SK-N-SH (cell line): ENCODE data around the gene CCL4. TPM values are rescaled to one million over a fixed set of nuclear protein-coding genes. Genes with fewer than 3 reads are reported as not detected.

Experiments
- CTCF ChIA-PET: fragments of 300-600, 350-600 bp; formaldehyde crosslinking; extraction: SDS; loops from one replicate; lab custom pipeline; 2021; lab: Yijun Ruan, JAX
- POLR2A ChIA-PET: fragments of 350-600 bp; sonication (Branson Sonifier 250); formaldehyde crosslinking; extraction: SDS; loops from one replicate; lab custom pipeline; 2020; ENCODE audit warnings: antibody characterized with exemption, inconsistent platforms; lab: Yijun Ruan, JAX
- DNase-seq: peaks from one replicate; pipeline ENCODE4 v3.0.0; 2012
- H2AFZ ChIP-seq: fragments of 200-600 bp; sonication (generic); 2 replicates; pipeline ENCODE4 v1.8.1; 2016; ENCODE audit warnings: antibody characterized with exemption, mild to moderate bottlenecking, low read depth
- H3F3A ChIP-seq: fragments of 200-600 bp; sonication (generic); replicated peaks from 2 replicates; pipeline ENCODE3; 2016; ENCODE audit warnings: antibody characterized with exemption, mild to moderate bottlenecking; ENCODE audit not compliant: insufficient read depth
- H3K27ac ChIP-seq, 2 experiments: fragments of 200-500 bp in 1 of 2; fragments of 200-600 bp in 1 of 2; sonication (Bioruptor generic) in 1 of 2; sonication (generic), shearing (Covaris generic) in 1 of 2; 2 replicates each; pipeline versions ENCODE4 v1.5.1 to v1.6.1; 2014 to 2016; ENCODE audit warnings: low read depth in 2 of 2, inconsistent platforms in 1 of 2, low read length in 1 of 2, mild to moderate bottlenecking in 1 of 2, mixed read lengths in 1 of 2
- H3K27me3 ChIP-seq: fragments of 200-600 bp; sonication (generic), shearing (Covaris generic); 2 replicates; pipeline ENCODE4 v1.6.1; 2016; ENCODE audit warnings: mixed run types; ENCODE audit not compliant: insufficient read depth
- H3K36me3 ChIP-seq, 2 experiments: fragments of 200-500 bp in 1 of 2; fragments of 200-600 bp in 1 of 2; sonication (Bioruptor generic) in 1 of 2; sonication (generic) in 1 of 2; replicated peaks in 1 of 2; 2 replicates each; pipeline versions ENCODE3 to v1.5.1; 2014 to 2016; ENCODE audit warnings: low read length in 1 of 2, mild to moderate bottlenecking in 1 of 2; ENCODE audit not compliant: insufficient read depth in 2 of 2, control insufficient read depth in 1 of 2
- H3K4me1 ChIP-seq, 2 experiments: fragments of 200-500 bp in 1 of 2; fragments of 200-600 bp in 1 of 2; sonication (Bioruptor generic) in 1 of 2; sonication (generic), shearing (Covaris generic) in 1 of 2; 2 replicates each; pipeline versions ENCODE4 v1.5.1 to v1.6.1; 2014 to 2016; ENCODE audit warnings: low read depth in 1 of 2, low read length in 1 of 2, mixed run types in 1 of 2; ENCODE audit not compliant: insufficient read depth in 2 of 2, control insufficient read depth in 1 of 2
- H3K4me2 ChIP-seq: fragments of 200-600 bp; sonication (generic), shearing (Covaris generic); 2 replicates; pipeline ENCODE4 v1.6.1; 2017; ENCODE audit warnings: mixed run types
- H3K4me3 ChIP-seq, 2 experiments: fragments of 200-500 bp in 1 of 2; fragments of 200-600 bp in 1 of 2; sonication (Bioruptor generic) in 1 of 2; sonication (generic), shearing (Covaris generic) in 1 of 2; 2 replicates each; pipeline versions ENCODE4 v1.5.1 to v1.8.1; 2014 to 2016; ENCODE audit warnings: low read depth in 2 of 2, inconsistent platforms in 1 of 2, low read length in 1 of 2, mild to moderate bottlenecking in 1 of 2, mixed read lengths in 1 of 2, moderate library complexity in 1 of 2
- H3K79me2 ChIP-seq: fragments of 200-600 bp; sonication (generic); 2 replicates; pipeline ENCODE4 v1.8.1; 2017; ENCODE audit warnings: mild to moderate bottlenecking; ENCODE audit not compliant: insufficient read depth
- H3K9ac ChIP-seq: fragments of 200-600 bp; sonication (generic); 2 replicates; pipeline ENCODE4 v1.6.1; 2017; ENCODE audit warnings: mixed run types
- H3K9me2 ChIP-seq: fragments of 200-600 bp; sonication (generic); 2 replicates; pipeline ENCODE4 v1.6.1; 2017; ENCODE audit warnings: mixed run types
- H3K9me3 ChIP-seq: fragments of 200-600 bp; sonication (generic); 2 replicates; pipeline ENCODE4 v1.6.1; 2017; ENCODE audit warnings: mixed run types, mild to moderate bottlenecking, moderate library complexity
- H4K20me1 ChIP-seq: fragments of 200-600 bp; sonication (generic); 2 replicates; pipeline ENCODE4 v1.6.1; 2017; ENCODE audit warnings: mild to moderate bottlenecking, mixed run types; ENCODE audit not compliant: insufficient read depth
- CTCF ChIP-seq: fragments of 200-600 bp; sonication (generic); IDR thresholded peaks from 2 replicates; pipeline ENCODE4 v1.6.1; 2017; ENCODE audit warnings: antibody characterized with exemption, mild to moderate bottlenecking, moderate library complexity
- EP300 ChIP-seq, 2 experiments: IDR thresholded peaks; 2 replicates each; pipeline versions ENCODE4 v1.4.0 to v1.6.1; 2012; ENCODE audit warnings: borderline replicate concordance in 1 of 2, low read depth in 1 of 2, low read length in 1 of 2
- GABPA ChIP-seq: IDR thresholded peaks from 2 replicates; pipeline ENCODE4 v1.4.0; 2012; ENCODE audit warnings: low read depth, mild to moderate bottlenecking
- JUND ChIP-seq: IDR thresholded peaks from 2 replicates; pipeline ENCODE4 v1.4.0; 2012
- MEF2A ChIP-seq: IDR thresholded peaks from 2 replicates; pipeline ENCODE4 v1.4.0; 2012; ENCODE audit warnings: low read depth, borderline replicate concordance
- NFIC ChIP-seq: IDR thresholded peaks from 2 replicates; pipeline ENCODE4 v1.4.0; 2012; ENCODE audit warnings: borderline replicate concordance
- PBX3 ChIP-seq: IDR thresholded peaks from 2 replicates; pipeline ENCODE4; 2012
- POLR2AphosphoS5 ChIP-seq: IDR thresholded peaks from 2 replicates; pipeline ENCODE4 v1.6.1; 2012; ENCODE audit warnings: low read depth, low read length
- SIN3A ChIP-seq: IDR thresholded peaks from 2 replicates; pipeline ENCODE4 v1.6.1; 2012; ENCODE audit warnings: low read depth, mild to moderate bottlenecking, low read length, moderate library complexity, borderline replicate concordance
- TCF12 ChIP-seq: IDR thresholded peaks from 2 replicates; pipeline ENCODE4 v1.4.0; 2012
- USF2 ChIP-seq: fragments of 150-350 bp; IDR thresholded peaks from 2 replicates; pipeline ENCODE4 v1.6.1; 2017; ENCODE audit warnings: antibody characterized with exemption, low read length, low read depth, borderline replicate concordance
- WGBS: methylation state at CpG from one replicate; pipeline ENCODE4 v1.1.6; 2017; ENCODE audit warnings: low lambda C conversion rate; 5-methylcytosine and 5-hydroxymethylcytosine counted together
- polyA plus RNA-seq, 3 experiments: library from polyadenylated mRNA; depleted of rRNA; stranded (reverse); fragments of >200 nt; gene quantifications; 2 replicates each; pipeline ENCODE4 v1.2.3, GENCODE V29; 2012
- TF ChIP-seq, protein P1 (sequence below): IDR thresholded peaks from 2 replicates; pipeline ENCODE4 v1.6.1; 2012; ENCODE audit warnings: mild to moderate bottlenecking, low read depth, low read length, moderate library complexity
- TF ChIP-seq, protein P2 (sequence below): fragments of 150-350 bp; IDR thresholded peaks from 2 replicates; pipeline ENCODE4 v1.6.1; 2016; ENCODE audit warnings: mild to moderate bottlenecking, low read depth, low read length
- TF ChIP-seq, protein P3 (sequence below): IDR thresholded peaks from 2 replicates; pipeline ENCODE4 v1.4.0; 2012; ENCODE audit warnings: low read depth

The CCL4 gene
- polyA plus RNA-seq, 1 of the 3 experiments (the other 2 are of a cell fraction): not detected

- WGBS: 16% methylated on average over 8 of the region's 8 CpGs
- H3K4me1 ChIP-seq: no peaks in the 10 kb centered on the region
- CTCF ChIA-PET: interaction anchor here (1.6 kb wide), 1 partner anchor 20 kb away, joined by 3 read pairs; no protein-coding TSS in a partner anchor
- no peak for DNase-seq
- peaks cover 14% of the 10 kb centered on the region; the same call in 1 of the 2 replicates for H3K27me3 ChIP-seq
- H2AFZ ChIP-seq: no peak overlapping the region
- H4K20me1 ChIP-seq: no peaks in the 10 kb centered on the region
- no peaks in the 10 kb centered on the region for H3K36me3 ChIP-seq
- no peaks in the 10 kb centered on the region for H3F3A ChIP-seq
- H3K4me3 ChIP-seq: no peak overlapping the region
- H3K9me3 ChIP-seq: no peaks in the 10 kb centered on the region
- no peaks in the 10 kb centered on the region for H3K79me2 ChIP-seq
- no peak overlapping the region for H3K9ac ChIP-seq
- no peak overlapping the region for H3K4me2 ChIP-seq
- no peak overlapping the region for H3K27ac ChIP-seq
- TF ChIP-seq SIN3A (no peak), TCF12 (no peak), GABPA (no peak)
- TF ChIP-seq, all 33 proteins: peak for 0
- H3K9me2 ChIP-seq: no peaks in the 10 kb centered on the region
- POLR2A ChIA-PET: no interaction called here
These were observed 49.1 kb downstream of the CCL4 start for GRCh38 chr17:36152639-36153120.

- Histone ChIP-seq H3K4me2 (no peak overlapping the region), H3K9me2 (no peaks in the 10 kb centered on the region), H3F3A (no peaks in the 10 kb centered on the region), H3K9ac (no peak overlapping the region), H3K36me3 (no peaks in the 10 kb centered on the region), H4K20me1 (no peaks in the 10 kb centered on the region), H3K79me2 (no peaks in the 10 kb centered on the region), H3K27ac (no peak overlapping the region), H3K27me3 (peaks cover 10% of the 10 kb centered on the region; the same call in 1 of the 2 replicates), H3K9me3 (no peaks in the 10 kb centered on the region), H2AFZ (no peak overlapping the region), H3K4me1 (no peaks in the 10 kb centered on the region), H3K4me3 (no peak overlapping the region)
- POLR2A ChIA-PET: no interaction called here
- CTCF ChIA-PET: interaction anchor here (1.6 kb wide), 1 partner anchor 21 kb away, joined by 3 read pairs; no protein-coding TSS in a partner anchor
- 13% methylated on average over 10 of the region's 10 CpGs for WGBS
- DNase-seq: no peak
- TF ChIP-seq, protein P1, sequence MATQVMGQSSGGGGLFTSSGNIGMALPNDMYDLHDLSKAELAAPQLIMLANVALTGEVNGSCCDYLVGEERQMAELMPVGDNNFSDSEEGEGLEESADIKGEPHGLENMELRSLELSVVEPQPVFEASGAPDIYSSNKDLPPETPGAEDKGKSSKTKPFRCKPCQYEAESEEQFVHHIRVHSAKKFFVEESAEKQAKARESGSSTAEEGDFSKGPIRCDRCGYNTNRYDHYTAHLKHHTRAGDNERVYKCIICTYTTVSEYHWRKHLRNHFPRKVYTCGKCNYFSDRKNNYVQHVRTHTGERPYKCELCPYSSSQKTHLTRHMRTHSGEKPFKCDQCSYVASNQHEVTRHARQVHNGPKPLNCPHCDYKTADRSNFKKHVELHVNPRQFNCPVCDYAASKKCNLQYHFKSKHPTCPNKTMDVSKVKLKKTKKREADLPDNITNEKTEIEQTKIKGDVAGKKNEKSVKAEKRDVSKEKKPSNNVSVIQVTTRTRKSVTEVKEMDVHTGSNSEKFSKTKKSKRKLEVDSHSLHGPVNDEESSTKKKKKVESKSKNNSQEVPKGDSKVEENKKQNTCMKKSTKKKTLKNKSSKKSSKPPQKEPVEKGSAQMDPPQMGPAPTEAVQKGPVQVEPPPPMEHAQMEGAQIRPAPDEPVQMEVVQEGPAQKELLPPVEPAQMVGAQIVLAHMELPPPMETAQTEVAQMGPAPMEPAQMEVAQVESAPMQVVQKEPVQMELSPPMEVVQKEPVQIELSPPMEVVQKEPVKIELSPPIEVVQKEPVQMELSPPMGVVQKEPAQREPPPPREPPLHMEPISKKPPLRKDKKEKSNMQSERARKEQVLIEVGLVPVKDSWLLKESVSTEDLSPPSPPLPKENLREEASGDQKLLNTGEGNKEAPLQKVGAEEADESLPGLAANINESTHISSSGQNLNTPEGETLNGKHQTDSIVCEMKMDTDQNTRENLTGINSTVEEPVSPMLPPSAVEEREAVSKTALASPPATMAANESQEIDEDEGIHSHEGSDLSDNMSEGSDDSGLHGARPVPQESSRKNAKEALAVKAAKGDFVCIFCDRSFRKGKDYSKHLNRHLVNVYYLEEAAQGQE: no peak
- TF ChIP-seq MEF2A: no peak
- TF ChIP-seq GABPA: no peak
- TF ChIP-seq NFIC: no peak
- no peak for TF ChIP-seq CTCF
- TF ChIP-seq EP300 (IDR thresholded peaks at IDR 0.05; ENCODE audit: borderline replicate concordance in 1 of 2, low read depth in 1 of 2, low read length in 1 of 2): no peak
- TF ChIP-seq, protein P2, sequence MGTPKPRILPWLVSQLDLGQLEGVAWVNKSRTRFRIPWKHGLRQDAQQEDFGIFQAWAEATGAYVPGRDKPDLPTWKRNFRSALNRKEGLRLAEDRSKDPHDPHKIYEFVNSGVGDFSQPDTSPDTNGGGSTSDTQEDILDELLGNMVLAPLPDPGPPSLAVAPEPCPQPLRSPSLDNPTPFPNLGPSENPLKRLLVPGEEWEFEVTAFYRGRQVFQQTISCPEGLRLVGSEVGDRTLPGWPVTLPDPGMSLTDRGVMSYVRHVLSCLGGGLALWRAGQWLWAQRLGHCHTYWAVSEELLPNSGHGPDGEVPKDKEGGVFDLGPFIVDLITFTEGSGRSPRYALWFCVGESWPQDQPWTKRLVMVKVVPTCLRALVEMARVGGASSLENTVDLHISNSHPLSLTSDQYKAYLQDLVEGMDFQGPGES: no peak
- no peak for TF ChIP-seq USF2
- no peak for TF ChIP-seq PBX3
- TF ChIP-seq, protein P3, sequence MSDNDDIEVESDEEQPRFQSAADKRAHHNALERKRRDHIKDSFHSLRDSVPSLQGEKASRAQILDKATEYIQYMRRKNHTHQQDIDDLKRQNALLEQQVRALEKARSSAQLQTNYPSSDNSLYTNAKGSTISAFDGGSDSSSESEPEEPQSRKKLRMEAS: no peak
- TF ChIP-seq JUND: no peak
- TF ChIP-seq POLR2AphosphoS5: no peak
These were observed 50.4 kb downstream of the CCL4 start for GRCh38 chr17:36153895-36154610.
